ENCODE measurements around the gene CFAP74. TPM values are rescaled to one million over a fixed set of nuclear protein-coding genes. Genes with fewer than 3 reads are reported as not detected.
A peak's percentile ranks its signal among the peaks of the same experiment; 100 is the strongest.

CFAP74 gene
- total and polyA plus RNA-seq, 2 of the 13 experiments (the other 11 are each of a cell fraction or from before 2014, with no cell fraction given) = 0.27 to 0.62 TPM

DNA sequence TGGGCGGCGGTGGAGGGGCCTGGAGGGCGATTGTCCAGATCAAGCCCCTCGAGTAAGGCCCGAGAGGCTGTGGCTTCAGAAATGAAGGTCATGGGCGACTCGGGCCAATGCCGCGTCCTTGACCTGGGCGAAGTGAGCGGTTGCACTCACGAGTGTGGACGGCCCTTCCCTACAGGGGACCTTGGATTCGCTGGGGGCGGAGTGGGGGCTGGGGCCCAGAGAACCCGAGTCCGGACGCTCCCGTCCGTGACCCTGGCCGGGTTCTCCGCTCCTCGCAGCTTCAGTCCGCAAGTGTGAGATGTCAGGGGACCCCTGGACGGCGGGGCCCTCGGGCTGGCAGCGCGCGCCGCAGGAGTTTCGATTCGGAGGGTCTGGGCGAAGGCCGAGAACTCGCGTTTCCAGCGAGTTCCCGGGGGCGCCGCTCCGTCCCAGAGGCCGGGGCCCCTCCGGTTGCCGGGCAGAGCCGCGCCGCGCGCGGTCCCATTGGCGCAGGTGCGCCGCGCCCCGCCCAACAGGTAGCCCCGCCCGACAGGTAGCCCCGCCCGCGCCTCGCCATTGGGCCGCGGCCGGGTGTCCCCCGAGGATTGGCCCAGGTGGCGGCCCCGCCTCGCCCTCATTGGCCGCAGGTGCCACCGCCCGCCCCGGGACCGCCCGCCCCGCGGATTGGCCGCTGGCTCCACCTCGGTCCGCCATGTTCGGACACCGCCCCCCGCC lies 46.3 kb upstream of the CFAP74 start, which contains the start of gene PRKCZ (continued):
- TF ChIP-seq, protein P1, sequence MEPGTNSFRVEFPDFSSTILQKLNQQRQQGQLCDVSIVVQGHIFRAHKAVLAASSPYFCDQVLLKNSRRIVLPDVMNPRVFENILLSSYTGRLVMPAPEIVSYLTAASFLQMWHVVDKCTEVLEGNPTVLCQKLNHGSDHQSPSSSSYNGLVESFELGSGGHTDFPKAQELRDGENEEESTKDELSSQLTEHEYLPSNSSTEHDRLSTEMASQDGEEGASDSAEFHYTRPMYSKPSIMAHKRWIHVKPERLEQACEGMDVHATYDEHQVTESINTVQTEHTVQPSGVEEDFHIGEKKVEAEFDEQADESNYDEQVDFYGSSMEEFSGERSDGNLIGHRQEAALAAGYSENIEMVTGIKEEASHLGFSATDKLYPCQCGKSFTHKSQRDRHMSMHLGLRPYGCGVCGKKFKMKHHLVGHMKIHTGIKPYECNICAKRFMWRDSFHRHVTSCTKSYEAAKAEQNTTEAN (CRISPR knock-in tag; conservative IDR thresholded peaks at IDR 0.05) = no peak
- TF ChIP-seq FOXA1 (IDR thresholded peaks at IDR 0.05) = no peak
- no peak for TF ChIP-seq FOXA1 (CRISPR knock-in tag; IDR thresholded peaks at IDR 0.05)
- TF ChIP-seq PITX1 (CRISPR knock-in tag; IDR thresholded peaks at IDR 0.05) = 0 out of 2 replicates have a peak, but pooled peaks have one; percentile 39
- TF ChIP-seq SP5 (CRISPR knock-in tag; IDR thresholded peaks at IDR 0.05; ENCODE audit: borderline replicate concordance, low read depth) = no peak; the same call in 1 of the 2 replicates
- TF ChIP-seq, protein P2, sequence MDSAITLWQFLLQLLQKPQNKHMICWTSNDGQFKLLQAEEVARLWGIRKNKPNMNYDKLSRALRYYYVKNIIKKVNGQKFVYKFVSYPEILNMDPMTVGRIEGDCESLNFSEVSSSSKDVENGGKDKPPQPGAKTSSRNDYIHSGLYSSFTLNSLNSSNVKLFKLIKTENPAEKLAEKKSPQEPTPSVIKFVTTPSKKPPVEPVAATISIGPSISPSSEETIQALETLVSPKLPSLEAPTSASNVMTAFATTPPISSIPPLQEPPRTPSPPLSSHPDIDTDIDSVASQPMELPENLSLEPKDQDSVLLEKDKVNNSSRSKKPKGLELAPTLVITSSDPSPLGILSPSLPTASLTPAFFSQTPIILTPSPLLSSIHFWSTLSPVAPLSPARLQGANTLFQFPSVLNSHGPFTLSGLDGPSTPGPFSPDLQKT (CRISPR knock-in tag; IDR thresholded peaks at IDR 0.05; ENCODE audit: borderline replicate concordance) = no peak
- TF ChIP-seq SP2 (CRISPR knock-in tag; IDR thresholded peaks at IDR 0.05) = peak; percentile 88
- TF ChIP-seq, protein P3, sequence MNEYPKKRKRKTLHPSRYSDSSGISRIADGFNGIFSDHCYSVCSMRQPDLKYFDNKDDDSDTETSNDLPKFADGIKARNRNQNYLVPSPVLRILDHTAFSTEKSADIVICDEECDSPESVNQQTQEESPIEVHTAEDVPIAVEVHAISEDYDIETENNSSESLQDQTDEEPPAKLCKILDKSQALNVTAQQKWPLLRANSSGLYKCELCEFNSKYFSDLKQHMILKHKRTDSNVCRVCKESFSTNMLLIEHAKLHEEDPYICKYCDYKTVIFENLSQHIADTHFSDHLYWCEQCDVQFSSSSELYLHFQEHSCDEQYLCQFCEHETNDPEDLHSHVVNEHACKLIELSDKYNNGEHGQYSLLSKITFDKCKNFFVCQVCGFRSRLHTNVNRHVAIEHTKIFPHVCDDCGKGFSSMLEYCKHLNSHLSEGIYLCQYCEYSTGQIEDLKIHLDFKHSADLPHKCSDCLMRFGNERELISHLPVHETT (CRISPR knock-in tag; conservative IDR thresholded peaks at IDR 0.05) = peak; percentile 92
- no peak for TF ChIP-seq IKZF1 (IDR thresholded peaks at IDR 0.05)
- TF ChIP-seq ZNF878 (CRISPR knock-in tag; IDR thresholded peaks at IDR 0.05) = no peak
- no peak for TF ChIP-seq MTF2 (CRISPR knock-in tag; IDR thresholded peaks at IDR 0.05; ENCODE audit: borderline replicate concordance)
- no peak for TF ChIP-seq RBM22 (optimal IDR thresholded peaks at IDR 0.05; ENCODE audit: low read length)
- no peak for TF ChIP-seq ZNF746 (CRISPR knock-in tag; IDR thresholded peaks at IDR 0.05)
- TF ChIP-seq CENPX (CRISPR knock-in tag; IDR thresholded peaks at IDR 0.05) = no peak
- 0 out of 2 replicates have a peak, but pooled peaks have one; percentile 31 for TF ChIP-seq SALL1 (CRISPR knock-in tag; IDR thresholded peaks at IDR 0.05)
- TF ChIP-seq ZNF282 (IDR thresholded peaks at IDR 0.05; ENCODE audit: partially characterized antibody) = no peak
- no peak; the same call in none of the 2 replicates for TF ChIP-seq ZNF605 (CRISPR knock-in tag; IDR thresholded peaks at IDR 0.05)
- no peak for TF ChIP-seq MZF1 (CRISPR knock-in tag; IDR thresholded peaks at IDR 0.05; ENCODE audit: borderline replicate concordance)
- peak; percentile 65; the same call in 1 of the 2 replicates for TF ChIP-seq ZNF124 (CRISPR knock-in tag; IDR thresholded peaks at IDR 0.05)
- TF ChIP-seq ZNF101 (CRISPR knock-in tag; IDR thresholded peaks at IDR 0.05; ENCODE audit: borderline replicate concordance, low read depth) = no peak
- TF ChIP-seq MBNL3 (CRISPR knock-in tag; conservative IDR thresholded peaks at IDR 0.05) = no peak
- TF ChIP-seq ZNF7 (CRISPR knock-in tag; IDR thresholded peaks at IDR 0.05) = no peak
- peak; percentile 89 for TF ChIP-seq NFKB2 (CRISPR knock-in tag; IDR thresholded peaks at IDR 0.05; ENCODE audit: borderline replicate concordance)
- TF ChIP-seq, protein P4, sequence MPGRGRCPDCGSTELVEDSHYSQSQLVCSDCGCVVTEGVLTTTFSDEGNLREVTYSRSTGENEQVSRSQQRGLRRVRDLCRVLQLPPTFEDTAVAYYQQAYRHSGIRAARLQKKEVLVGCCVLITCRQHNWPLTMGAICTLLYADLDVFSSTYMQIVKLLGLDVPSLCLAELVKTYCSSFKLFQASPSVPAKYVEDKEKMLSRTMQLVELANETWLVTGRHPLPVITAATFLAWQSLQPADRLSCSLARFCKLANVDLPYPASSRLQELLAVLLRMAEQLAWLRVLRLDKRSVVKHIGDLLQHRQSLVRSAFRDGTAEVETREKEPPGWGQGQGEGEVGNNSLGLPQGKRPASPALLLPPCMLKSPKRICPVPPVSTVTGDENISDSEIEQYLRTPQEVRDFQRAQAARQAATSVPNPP (CRISPR knock-in tag; IDR thresholded peaks at IDR 0.05) = no peak
- no peak for TF ChIP-seq KDM4B (CRISPR knock-in tag; IDR thresholded peaks at IDR 0.05)
- TF ChIP-seq, protein P5, sequence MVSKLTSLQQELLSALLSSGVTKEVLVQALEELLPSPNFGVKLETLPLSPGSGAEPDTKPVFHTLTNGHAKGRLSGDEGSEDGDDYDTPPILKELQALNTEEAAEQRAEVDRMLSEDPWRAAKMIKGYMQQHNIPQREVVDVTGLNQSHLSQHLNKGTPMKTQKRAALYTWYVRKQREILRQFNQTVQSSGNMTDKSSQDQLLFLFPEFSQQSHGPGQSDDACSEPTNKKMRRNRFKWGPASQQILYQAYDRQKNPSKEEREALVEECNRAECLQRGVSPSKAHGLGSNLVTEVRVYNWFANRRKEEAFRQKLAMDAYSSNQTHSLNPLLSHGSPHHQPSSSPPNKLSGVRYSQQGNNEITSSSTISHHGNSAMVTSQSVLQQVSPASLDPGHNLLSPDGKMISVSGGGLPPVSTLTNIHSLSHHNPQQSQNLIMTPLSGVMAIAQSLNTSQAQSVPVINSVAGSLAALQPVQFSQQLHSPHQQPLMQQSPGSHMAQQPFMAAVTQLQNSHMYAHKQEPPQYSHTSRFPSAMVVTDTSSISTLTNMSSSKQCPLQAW (CRISPR knock-in tag; IDR thresholded peaks at IDR 0.05) = no peak

Data from HepG2 (cell line).